H1 (cell line): Measurements from ENCODE around the gene BTBD18. TPM values are rescaled to one million over a fixed set of nuclear protein-coding genes. Genes with fewer than 3 reads are reported as not detected.

Experiments
- CTCF ChIA-PET: fragments of 300-600 bp; sonication (Branson Sonifier 250); formaldehyde crosslinking; loops from one replicate; lab custom pipeline; 2021; ENCODE audit not compliant: partially characterized antibody; lab: Charles Lee
- POLR2A ChIA-PET: fragments of 300-600 bp; sonication (Branson Sonifier 250); formaldehyde crosslinking; loops from one replicate; lab custom pipeline; 2021; ENCODE audit warnings: inconsistent platforms; ENCODE audit not compliant: partially characterized antibody; lab: Charles Lee
- DNase-seq, 2 experiments: peaks; one replicate each; pipeline versions ENCODE4 v3.0.0 to v3.0.0-alpha.2; 2010 to 2022; ENCODE audit warnings: low spot score in 2 of 2, low read depth in 1 of 2, mixed read lengths in 1 of 2
- FAIRE-seq: peaks from 2 replicates; lab custom pipeline; 2011; peaks lifted over from hg19 to GRCh38; lab: Jason Lieb, UNC
- H2AFZ ChIP-seq: 2 replicates; pipeline ENCODE4 v1.8.1; 2012; ENCODE audit warnings: low read length, inconsistent platforms
- H2AK5ac ChIP-seq: 2 replicates; pipeline ENCODE4 v1.6.1; 2013; ENCODE audit warnings: low read depth, low read length
- H2BK120ac ChIP-seq: replicated peaks from 2 replicates; pipeline ENCODE3; 2013; ENCODE audit warnings: low read depth, low read length, inconsistent platforms
- H2BK12ac ChIP-seq: 2 replicates; pipeline ENCODE4 v1.6.1; 2013; ENCODE audit warnings: low read depth, low read length
- H2BK15ac ChIP-seq: 2 replicates; pipeline ENCODE4 v1.6.1; 2013; ENCODE audit warnings: low read length
- H2BK20ac ChIP-seq: 2 replicates; pipeline ENCODE4 v1.6.1; 2013; ENCODE audit warnings: low read length
- H2BK5ac ChIP-seq: 2 replicates; pipeline ENCODE4 v1.6.1; 2013; ENCODE audit warnings: low read depth, low read length
- H3K14ac ChIP-seq: 2 replicates; pipeline ENCODE4 v1.6.1; 2013; ENCODE audit warnings: inconsistent platforms; ENCODE audit not compliant: insufficient read length
- H3K18ac ChIP-seq: 2 replicates; pipeline ENCODE4 v1.6.1; 2013; ENCODE audit warnings: low read length; ENCODE audit errors: extremely low read depth
- H3K23ac ChIP-seq: 2 replicates; pipeline ENCODE4 v1.6.1; 2013; ENCODE audit warnings: inconsistent platforms; ENCODE audit not compliant: insufficient read length
- H3K23me2 ChIP-seq: 2 replicates; pipeline ENCODE4 v1.6.1; 2013; ENCODE audit warnings: low read depth, low read length
- H3K27ac ChIP-seq: 2 replicates; pipeline ENCODE4 v1.6.1; 2011; ENCODE audit warnings: low read depth, low read length, inconsistent platforms
- H3K27me3 ChIP-seq, 4 experiments: replicated peaks in 1 of 4; 1 replicate in 1 of 4; 2 replicates in 3 of 4; pipeline versions ENCODE4 v1.6.1 to v1.8.1; 2011 to 2013; ENCODE audit warnings: low read length in 3 of 4, mild to moderate bottlenecking in 3 of 4, inconsistent platforms in 2 of 4, mixed read lengths in 2 of 4, moderate library complexity in 1 of 4; ENCODE audit not compliant: control insufficient read depth in 3 of 4, insufficient read depth in 3 of 4; ENCODE audit errors: extremely low read depth in 1 of 4
- H3K36me3 ChIP-seq, 4 experiments: 2 replicates each; pipeline versions ENCODE4 v1.6.1 to v1.8.1; 2011 to 2013; ENCODE audit warnings: mild to moderate bottlenecking in 4 of 4, low read length in 3 of 4, moderate library complexity in 2 of 4, control low read depth in 1 of 4, inconsistent platforms in 1 of 4; ENCODE audit not compliant: insufficient read depth in 4 of 4, control insufficient read depth in 2 of 4
- H3K4ac ChIP-seq: replicated peaks from 2 replicates; pipeline ENCODE3; 2013; ENCODE audit warnings: low read length, low read depth, mixed read lengths, inconsistent platforms; ENCODE audit not compliant: insufficient read length
- H3K4me1 ChIP-seq, 4 experiments: replicated peaks in 1 of 4; 1 replicate in 1 of 4; 2 replicates in 3 of 4; pipeline versions ENCODE4 v1.6.1 to v1.8.1; 2011 to 2013; ENCODE audit warnings: low read length in 3 of 4, inconsistent platforms in 2 of 4, mixed read lengths in 1 of 4; ENCODE audit not compliant: insufficient read depth in 4 of 4, control insufficient read depth in 3 of 4
- H3K4me2 ChIP-seq, 2 experiments: 2 replicates each; pipeline versions ENCODE4 v1.6.1 to v1.8.1; 2011 to 2013; ENCODE audit warnings: low read depth in 2 of 2, low read length in 2 of 2, control low read depth in 1 of 2, inconsistent platforms in 1 of 2, mild to moderate bottlenecking in 1 of 2; ENCODE audit not compliant: insufficient read depth in 1 of 2
- H3K4me3 ChIP-seq, 4 experiments: fragments of 200-600, 300-600 bp in 1 of 4; sonication (generic), shearing (Covaris generic), sonication (Bioruptor Twin) in 1 of 4; 2 replicates each; pipeline versions ENCODE4 v1.5.1 to v1.8.1; 2011 to 2016; ENCODE audit warnings: low read length in 4 of 4, low read depth in 3 of 4, control low read depth in 2 of 4, inconsistent platforms in 2 of 4, mild to moderate bottlenecking in 2 of 4, mixed read lengths in 1 of 4, moderate library complexity in 1 of 4; ENCODE audit not compliant: insufficient read depth in 2 of 4; ENCODE audit errors: extremely low read depth in 1 of 4
- H3K56ac ChIP-seq: replicated peaks from 2 replicates; pipeline ENCODE3; 2013; ENCODE audit warnings: low read depth, mild to moderate bottlenecking, mixed read lengths, low read length, inconsistent platforms; ENCODE audit not compliant: insufficient read length
- H3K79me1 ChIP-seq: 2 replicates; pipeline ENCODE4 v1.6.1; 2013; ENCODE audit warnings: low read depth, low read length, control low read depth
- H3K79me2 ChIP-seq, 2 experiments: 2 replicates each; pipeline versions ENCODE4 v1.6.1 to v1.8.1; 2012 to 2013; ENCODE audit warnings: low read length in 2 of 2, mild to moderate bottlenecking in 2 of 2, inconsistent platforms in 1 of 2; ENCODE audit not compliant: insufficient read depth in 2 of 2, control insufficient read depth in 1 of 2
- H3K9ac ChIP-seq, 4 experiments: replicated peaks in 1 of 4; 1 replicate in 1 of 4; 2 replicates in 3 of 4; pipeline versions ENCODE4 v1.6.1 to v1.8.1; 2011 to 2013; ENCODE audit warnings: low read depth in 3 of 4, low read length in 3 of 4, control low read depth in 2 of 4, mild to moderate bottlenecking in 2 of 4, moderate library complexity in 2 of 4, inconsistent platforms in 1 of 4; ENCODE audit errors: extremely low read depth in 1 of 4
- H3K9me3 ChIP-seq, 2 experiments: 2 replicates each; pipeline versions ENCODE4 v1.6.1 to v1.8.1; 2012 to 2013; ENCODE audit warnings: mild to moderate bottlenecking in 2 of 2, moderate library complexity in 2 of 2, control low read depth in 1 of 2, inconsistent platforms in 1 of 2, low read depth in 1 of 2, low read length in 1 of 2, mixed read lengths in 1 of 2; ENCODE audit not compliant: insufficient read depth in 2 of 2
- H4K20me1 ChIP-seq, 2 experiments: replicated peaks in 1 of 2; 2 replicates each; pipeline versions ENCODE3 to v1.8.1; 2011 to 2013; ENCODE audit warnings: inconsistent platforms in 2 of 2, low read length in 2 of 2, mild to moderate bottlenecking in 1 of 2; ENCODE audit not compliant: insufficient read depth in 2 of 2, control insufficient read depth in 1 of 2
- H4K5ac ChIP-seq: 2 replicates; pipeline ENCODE4 v1.6.1; 2013; ENCODE audit warnings: low read length, low read depth, mixed read lengths, inconsistent platforms; ENCODE audit not compliant: insufficient read length
- H4K8ac ChIP-seq: 2 replicates; pipeline ENCODE4 v1.8.0; 2013; ENCODE audit warnings: mild to moderate bottlenecking, moderate library complexity, low read length, inconsistent platforms; ENCODE audit not compliant: insufficient read depth; ENCODE audit errors: extremely low read depth
- H4K91ac ChIP-seq: replicated peaks from 2 replicates; pipeline ENCODE3; 2013; ENCODE audit warnings: low read length, mixed read lengths, inconsistent platforms; ENCODE audit not compliant: insufficient read length
- BRCA1 ChIP-seq: IDR thresholded peaks from 2 replicates; pipeline ENCODE4 v1.6.1; 2012; ENCODE audit warnings: low read depth, low read length, improper control_type of control experiment
- CTCF ChIP-seq, 3 experiments: IDR thresholded peaks; 1 replicate in 2 of 3; 2 replicates in 1 of 3; pipeline versions ENCODE4 v1.5.1 to v1.6.1; 2011; ENCODE audit warnings: low read length in 3 of 3, mild to moderate bottlenecking in 3 of 3, inconsistent platforms in 2 of 3, low read depth in 1 of 3, moderate library complexity in 1 of 3; ENCODE audit not compliant: insufficient read depth in 1 of 3; ENCODE audit errors: control extremely low read depth in 1 of 3
- HDAC2 ChIP-seq, 2 experiments: fragments of 300-600 bp in 1 of 2; sonication (generic) in 1 of 2; IDR thresholded peaks; 2 replicates each; pipeline ENCODE4 v1.6.1; 2011 to 2012; ENCODE audit warnings: low read depth in 2 of 2, low read length in 2 of 2, mild to moderate bottlenecking in 2 of 2, moderate library complexity in 2 of 2, borderline replicate concordance in 1 of 2, inconsistent platforms in 1 of 2
- JUND ChIP-seq: IDR thresholded peaks from 2 replicates; pipeline ENCODE4 v1.6.1; 2011; ENCODE audit warnings: mild to moderate bottlenecking, improper control_type of control experiment, low read length
- KDM1A ChIP-seq: fragments of 200-600, 300-600 bp; sonication (generic); IDR thresholded peaks from 2 replicates; pipeline ENCODE4 v1.7.1; 2016; ENCODE audit warnings: mild to moderate bottlenecking, low read length, borderline replicate concordance
- SAP30 ChIP-seq: fragments of 300-600 bp; sonication (generic); IDR thresholded peaks from 2 replicates; pipeline ENCODE4 v1.7.1; 2012; ENCODE audit warnings: low read length, moderate library complexity, mild to moderate bottlenecking, inconsistent platforms; ENCODE audit not compliant: insufficient read depth, insufficient replicate concordance
- SP4 ChIP-seq: IDR thresholded peaks from 2 replicates; pipeline ENCODE4 v1.6.1; 2012; ENCODE audit warnings: low read length, inconsistent platforms
- SUZ12 ChIP-seq: fragments of 200-600 bp; sonication (generic); IDR thresholded peaks from 2 replicates; pipeline ENCODE4 v1.6.1; 2012; ENCODE audit warnings: mild to moderate bottlenecking, inconsistent platforms, low read length, moderate library complexity, mixed read lengths
- TAF1 ChIP-seq: IDR thresholded peaks from 2 replicates; pipeline ENCODE4 v1.6.1; 2011; ENCODE audit warnings: mild to moderate bottlenecking, low read depth, low read length
- WGBS, 2 experiments: shearing (Covaris generic) in 1 of 2; methylation state at CpG; one replicate each; pipeline versions ENCODE4 v1.1.6 to v1.1.7; 2013 to 2015; ENCODE audit warnings: low lambda C conversion rate in 2 of 2, mixed read lengths in 2 of 2, inconsistent platforms in 1 of 2, low coverage in 1 of 2, missing lambda C conversion rate in 1 of 2; ENCODE audit not compliant: insufficient replicate concordance in 2 of 2, insufficient coverage in 1 of 2, insufficient read length in 1 of 2; ENCODE audit errors: extremely low coverage in 1 of 2, missing lambda C conversion rate in 1 of 2; 5-methylcytosine and 5-hydroxymethylcytosine counted together
- polyA plus RNA-seq, 7 experiments: library from polyadenylated mRNA; depleted of rRNA in 3 of 7; stranded (reverse) in 5 of 7; unstranded in 2 of 7; fragments of >200 nt in 5 of 7; fragments of 200-250 nt in 2 of 7; gene quantifications; 1 replicate in 5 of 7; 2 replicates in 1 of 7; 4 replicates in 1 of 7; pipeline versions ENCODE4 v1.2.1 to v1.2.3, GENCODE V29; 2011 to 2013; ENCODE audit warnings: missing spikeins in 2 of 7, mixed read lengths in 2 of 7
- total RNA-seq: library from RNA; stranded (reverse); fragmentation: NEBNext Ultra II Directional; extraction: Animal tissue kit (Norgen Biotek cat#: 25700); gene quantifications from 2 replicates; pipeline ENCODE4 v1.2.1, GENCODE V29; 2021

Gene BTBD18
- total and polyA plus RNA-seq, 2 of the 8 experiments (the other 6 are each of a cell fraction or from before 2014, with no cell fraction given) = 0.03 TPM; not detected in 1

GRCh38 chr11:57791321-57792059, 39.9 kb upstream of the BTBD18 start:
- Histone ChIP-seq H2BK120ac (no peak overlapping the region), H3K79me2 (peaks cover 3 to 91% of the 10 kb centered on the region in 2 experiments; a peak in 3 of 4 replicates), H3K4me3 (no peak overlapping the region), H3K14ac (no peak overlapping the region), H3K4me2 (no peak overlapping the region), H2AFZ (no peak overlapping the region), H3K4me1 (peaks cover 0 to 9% (median 3%) of the 10 kb centered on the region in 4 experiments; a peak in 3 of 7 replicates), H4K91ac (no peak overlapping the region), H3K23ac (no peak overlapping the region), H2AK5ac (no peak overlapping the region), H4K8ac (no peak overlapping the region), H4K5ac (no peak overlapping the region), H3K79me1 (peaks cover 12% of the 10 kb centered on the region), H2BK12ac (no peak overlapping the region), H3K9me3 (no peaks in the 10 kb centered on the region), H3K27me3 (no peaks in the 10 kb centered on the region), H3K56ac (no peak overlapping the region), H3K23me2 (no peaks in the 10 kb centered on the region), H3K36me3 (peaks cover 6 to 25% (median 18%) of the 10 kb centered on the region in 4 experiments), H3K18ac (no peak overlapping the region), H2BK15ac (no peak overlapping the region), H3K4ac (no peak overlapping the region), H4K20me1 (peaks cover 3 to 8% of the 10 kb centered on the region in 2 experiments), H3K27ac (0 out of 2 replicates have a peak overlapping the region, but pooled peaks have one; percentile 2), H3K9ac (no peak overlapping the region), H2BK5ac (0 out of 2 replicates have a peak overlapping the region, but pooled peaks have one; percentile 47), H2BK20ac (no peak overlapping the region)
- FAIRE-seq (no peak), DNase-seq (no peak)
- WGBS, 2 experiments = 90% methylated on average over 22 of the region's 22 CpGs; no CpG with 5 or more reads in 1 of the 2 experiments
- ChIA-PET CTCF (interaction anchor here (0.7 to 2.0 kb wide), 6 partner anchors 10 to 265 kb away, joined by 3 to 12 read pairs (median 3); partner anchors contain the start of gene BTBD18), POLR2A (interaction anchor here (0.7 to 3.0 kb wide), 7 partner anchors 9 to 150 kb away, joined by 3 to 14 read pairs (median 6); partner anchors contain the start of gene CTNND1)
- TF ChIP-seq CTCF (IDR thresholded peaks at IDR 0.05; ENCODE audit: control extremely low read depth in 1 of 3, insufficient read depth in 1 of 3, low read depth in 1 of 3, low read length in 3 of 3) (no peak), SAP30 (no peak), SUZ12 (no peak), JUND (no peak), HDAC2 (IDR thresholded peaks at IDR 0.05; ENCODE audit: borderline replicate concordance in 1 of 2, low read depth in 2 of 2, low read length in 2 of 2) (no peak), BRCA1 (no peak), KDM1A (no peak), SP4 (no peak), TAF1 (no peak)
